NCI-H128 (cell line): ENCODE data around the gene ZNF76.

ENCODE experiments used
- DNase-seq: peaks from one replicate; lab custom pipeline; 2025; ENCODE audit not compliant: unreplicated experiment; lab: John Stamatoyannopoulos, UW

The ZNF76 gene

DNA sequence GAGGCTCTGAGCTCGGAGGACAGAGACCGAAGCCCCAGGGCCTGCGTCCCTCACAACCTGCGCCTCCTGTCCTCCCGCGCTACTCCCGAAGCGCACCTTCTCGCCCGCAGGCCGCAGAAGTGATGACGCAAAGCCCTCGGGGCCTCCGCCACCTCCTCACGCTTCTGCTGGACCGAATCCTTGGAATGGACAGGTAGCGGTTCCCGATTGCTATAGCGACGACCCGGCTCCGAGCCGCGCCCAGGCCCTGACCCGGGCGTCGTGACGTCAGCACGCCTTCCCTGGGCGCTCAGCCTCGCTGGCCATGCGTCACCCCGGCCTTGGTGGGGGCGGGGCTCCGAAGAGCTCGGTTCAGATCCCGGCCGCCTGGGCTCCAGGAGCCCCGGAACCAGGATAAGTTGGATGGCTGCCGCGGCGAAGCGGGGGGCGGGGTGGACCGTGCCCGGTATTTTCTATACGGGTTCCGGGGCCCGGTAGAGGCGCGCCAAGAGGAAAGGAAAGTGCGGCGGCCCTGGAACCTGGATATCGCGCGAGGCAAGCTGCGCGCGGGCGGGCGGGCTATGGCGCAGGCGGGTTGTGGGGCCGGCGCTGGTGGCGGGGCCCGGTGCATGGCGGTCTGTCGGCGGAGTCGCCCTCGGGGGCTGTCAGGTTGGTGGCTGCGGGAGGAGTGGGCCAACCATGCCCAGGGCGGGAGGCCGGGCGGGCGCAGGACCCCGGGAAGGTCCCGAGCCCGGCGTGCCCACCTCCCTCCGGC lies at the start of gene ZNF76:
Gene ZNF76, plus strand, starts transcription at position 542 of the 754 bp plus-strand sequence. CDS start 21,417 bp downstream, outside the sequence.
- peak; percentile 90 for DNase-seq

DNA sequence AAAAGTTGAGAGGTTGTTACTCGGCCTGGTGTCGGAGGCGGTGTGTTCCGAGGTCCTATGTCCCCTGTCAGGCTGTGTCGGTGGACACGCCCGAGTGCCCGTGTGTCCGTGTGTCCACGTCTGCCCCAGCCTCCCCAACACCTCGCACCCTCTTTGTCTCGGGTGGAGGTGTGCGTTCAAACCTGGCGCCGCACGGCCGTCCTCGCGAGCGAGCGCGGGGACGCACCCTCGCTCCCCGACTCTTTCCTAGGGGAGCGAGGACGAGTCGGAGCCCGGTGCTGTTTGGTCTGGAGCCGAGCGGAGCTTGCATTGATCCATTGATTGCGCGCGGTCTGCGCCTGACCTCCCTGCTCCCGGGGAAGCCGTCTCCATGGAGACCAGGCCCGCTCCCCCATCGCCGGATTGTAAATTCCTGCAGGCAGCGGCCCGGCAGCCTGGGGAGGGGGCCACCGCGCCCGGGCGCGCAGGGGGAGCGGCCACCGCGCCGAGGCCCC lies 46.2 kb upstream of the ZNF76 start:
- no peak for DNase-seq

DNA sequence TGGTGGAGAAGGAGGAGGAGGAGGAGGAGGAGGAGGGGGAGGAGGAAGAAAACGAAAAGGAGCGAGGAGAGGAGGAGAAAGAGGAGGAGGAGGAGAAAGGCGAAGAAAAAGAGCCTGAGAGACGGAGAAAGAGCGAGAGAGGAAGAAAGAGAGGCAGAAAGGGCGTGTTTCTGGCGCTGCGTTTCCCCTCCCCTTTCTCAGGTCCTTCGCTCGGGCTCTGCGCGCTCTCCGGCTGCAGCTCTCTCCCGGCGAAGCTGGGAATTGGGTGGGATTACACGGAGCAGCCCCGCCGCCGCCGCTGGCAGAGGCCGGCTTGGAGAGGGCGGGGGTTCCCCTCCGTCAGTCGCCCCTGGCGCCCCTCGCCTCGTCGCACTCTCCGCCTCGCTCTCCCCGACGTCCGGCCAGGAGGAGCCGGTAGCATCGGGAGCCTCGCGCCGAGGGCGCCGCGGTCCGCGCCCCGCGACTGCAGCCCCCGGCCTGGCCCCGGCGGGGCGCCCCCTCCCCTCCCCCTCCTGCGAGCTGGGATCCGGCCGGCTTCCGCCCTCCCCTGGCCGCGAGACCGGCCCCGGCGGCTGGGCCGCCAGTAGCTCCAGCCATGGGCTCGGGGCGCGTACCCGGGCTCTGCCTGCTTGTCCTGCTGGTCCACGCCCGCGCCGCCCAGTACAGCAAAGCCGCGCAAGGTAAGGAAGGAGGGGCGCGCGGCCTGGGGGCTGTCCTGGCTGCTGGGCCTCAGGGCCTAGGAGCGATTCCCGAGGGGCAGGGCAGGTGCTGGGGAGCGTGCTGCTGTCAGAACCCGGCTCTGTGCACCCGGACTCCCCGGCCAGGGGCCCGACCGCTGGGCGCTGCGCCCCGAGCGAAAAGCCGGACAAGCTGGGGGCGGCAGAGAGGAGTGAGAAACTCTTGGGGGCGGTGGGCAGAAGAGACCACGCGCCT lies 45.4 kb upstream of the ZNF76 start, which contains the start of gene SCUBE3:
Gene SCUBE3, plus strand, starts transcription at position 133 of the 933 bp plus-strand sequence. Its CDS starts 463 bp downstream, at position 596.
- DNase-seq: no peak

DNA sequence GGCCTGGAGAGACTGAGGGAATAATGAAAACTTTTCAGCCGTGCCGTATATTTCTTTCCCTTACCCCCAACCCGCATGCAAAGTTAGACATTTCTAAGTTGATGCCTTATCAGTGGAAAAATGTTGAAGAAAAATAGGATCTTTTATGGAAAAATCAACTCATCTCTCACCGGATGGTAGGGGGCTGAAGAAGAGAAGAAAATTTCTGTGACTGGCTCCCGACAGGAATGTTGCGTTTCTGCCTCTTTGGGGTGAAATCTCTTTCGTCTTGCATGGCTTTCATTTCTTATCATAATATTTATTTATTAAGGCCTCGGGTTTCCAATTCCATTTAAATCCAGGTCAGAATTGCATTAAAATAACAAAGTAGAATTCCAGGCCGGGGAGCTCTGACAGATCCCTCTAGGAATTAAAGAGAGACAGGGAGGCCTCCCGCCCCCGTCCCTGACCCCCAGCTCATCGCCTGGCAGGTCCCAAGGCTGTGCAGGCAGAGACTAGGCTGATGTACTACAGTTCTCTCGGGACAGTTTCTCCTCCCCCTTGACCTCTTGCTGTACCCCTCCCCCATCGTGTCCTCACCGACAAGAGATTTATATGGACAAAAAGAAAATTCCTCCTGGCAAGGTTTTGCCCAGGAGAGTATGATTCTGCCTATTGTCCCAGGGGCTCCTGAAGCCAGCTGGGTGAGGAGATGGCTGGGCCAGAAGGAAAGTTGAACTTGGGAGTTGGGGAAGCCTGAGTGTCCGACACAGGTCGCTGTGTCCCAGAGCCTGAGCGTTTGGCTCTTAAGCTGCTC lies 44.5 kb upstream of the ZNF76 start:
- DNase-seq: no peak

DNA sequence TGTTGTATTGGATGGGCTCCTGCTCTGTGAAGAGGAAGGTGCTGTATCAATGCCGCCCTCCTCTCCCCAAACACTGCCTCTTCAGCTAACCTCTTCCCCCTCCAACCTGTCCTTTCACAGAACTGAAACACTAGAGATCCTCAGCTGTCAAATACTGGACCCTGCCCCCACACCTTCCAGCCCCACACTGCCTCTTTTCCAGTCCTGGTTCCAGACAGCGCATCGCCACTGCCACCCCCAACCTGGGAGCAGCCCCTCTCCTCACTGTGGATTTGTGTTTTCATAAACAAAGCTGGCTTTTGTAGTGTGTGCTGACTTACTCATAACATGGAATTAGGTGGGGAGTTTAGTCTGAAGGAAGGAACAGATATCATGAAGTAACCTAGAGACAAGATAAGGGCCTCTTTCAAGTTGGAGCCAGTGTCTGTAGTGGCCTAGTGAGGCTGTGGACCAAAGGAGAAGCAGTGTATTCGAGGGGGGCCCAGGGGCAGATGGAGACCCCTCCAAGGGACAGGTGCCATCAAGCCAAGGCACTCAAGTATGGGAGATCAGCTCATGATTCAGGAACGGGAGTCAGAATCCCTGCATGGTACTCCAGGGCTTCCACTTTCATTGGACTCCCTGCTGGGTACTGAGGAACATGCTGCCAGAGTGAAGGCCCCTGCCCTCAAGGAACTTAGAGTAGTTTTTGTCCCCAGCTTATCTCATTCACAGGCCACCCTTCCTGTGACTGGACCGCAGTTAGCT lies 43.7 kb upstream of the ZNF76 start:
- no peak for DNase-seq

DNA sequence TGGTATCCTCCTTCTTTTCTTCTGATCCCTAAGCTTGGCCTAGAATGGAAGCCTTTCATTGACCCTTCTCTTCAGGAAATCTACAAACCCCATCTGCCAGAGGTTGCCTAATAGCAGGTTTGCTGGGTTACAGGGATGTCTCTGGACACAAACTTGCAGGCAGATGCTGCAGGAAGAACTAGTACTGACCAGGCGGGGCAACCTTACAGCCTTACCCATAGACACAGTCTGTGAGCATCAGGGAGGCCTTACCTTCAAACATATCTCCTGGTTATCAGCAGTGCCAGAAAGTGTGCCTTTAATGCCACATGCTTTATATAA lies 43.2 kb upstream of the ZNF76 start:
- no peak for DNase-seq

DNA sequence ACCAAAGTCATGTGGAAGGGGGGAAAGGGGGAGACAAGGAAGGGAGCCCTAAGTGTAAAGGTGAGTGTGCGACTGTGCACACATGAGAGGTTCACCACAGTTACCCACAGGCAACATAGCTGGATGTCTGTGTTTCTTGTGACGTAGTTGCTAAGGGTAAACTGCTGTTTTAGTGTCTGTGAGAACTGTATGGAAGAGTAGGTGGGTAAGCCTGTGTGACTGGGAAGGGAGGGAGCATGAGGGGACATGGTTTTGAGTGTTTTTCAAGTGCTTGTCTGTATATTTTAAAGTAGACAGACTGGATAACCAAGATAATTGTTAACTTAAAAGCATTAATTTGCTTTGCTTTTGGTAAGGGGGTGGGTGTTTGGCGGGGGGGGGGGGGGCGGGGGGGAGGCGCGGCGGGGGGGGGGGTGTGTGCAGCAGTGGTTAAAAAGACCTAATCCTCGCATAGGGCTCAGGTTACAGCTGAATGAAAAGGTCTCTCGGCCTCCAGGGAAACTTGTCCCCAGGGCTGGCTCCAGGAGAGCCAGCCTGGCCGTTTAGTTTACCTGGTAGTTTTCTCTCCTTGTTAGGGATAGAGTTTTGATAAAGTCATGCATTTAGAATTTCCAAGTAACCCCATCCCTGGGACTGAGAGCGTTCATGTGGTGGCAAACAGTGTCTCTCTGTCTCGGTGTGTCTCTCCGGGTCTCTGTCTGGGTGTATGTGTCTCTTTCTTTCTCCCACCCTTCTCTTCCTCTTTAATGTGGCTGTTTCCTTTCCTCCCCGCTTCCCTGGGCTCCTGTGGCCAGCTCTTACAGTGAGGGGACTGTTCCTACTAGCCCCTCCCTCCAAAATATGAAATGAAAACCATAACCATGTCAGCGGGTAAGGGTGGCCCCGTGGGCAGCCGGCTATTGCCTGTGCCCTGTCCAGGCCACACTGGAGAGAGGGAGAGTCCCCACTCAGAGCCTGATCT lies 42.4 kb upstream of the ZNF76 start:
- DNase-seq: no peak

DNA sequence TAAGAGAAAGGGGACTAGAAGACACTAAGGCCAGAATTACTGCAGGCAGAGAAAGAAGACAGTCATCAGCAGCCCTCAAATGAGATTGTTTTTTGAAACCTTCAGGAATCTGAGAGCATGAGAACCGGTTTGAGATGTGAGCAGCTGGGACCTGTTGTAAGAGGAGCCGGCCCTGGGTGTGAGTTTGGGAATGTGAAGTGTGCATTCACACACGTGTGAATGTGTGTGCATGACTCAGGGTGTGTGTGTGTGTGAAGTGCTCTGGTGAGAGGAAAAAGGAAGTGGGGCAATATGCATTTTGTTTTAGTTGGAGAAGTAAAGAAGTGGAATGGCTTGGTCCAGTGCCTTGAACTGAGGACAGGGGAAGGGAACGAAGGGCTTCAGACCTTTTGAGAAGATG lies 41.5 kb upstream of the ZNF76 start:
- no peak for DNase-seq

DNA sequence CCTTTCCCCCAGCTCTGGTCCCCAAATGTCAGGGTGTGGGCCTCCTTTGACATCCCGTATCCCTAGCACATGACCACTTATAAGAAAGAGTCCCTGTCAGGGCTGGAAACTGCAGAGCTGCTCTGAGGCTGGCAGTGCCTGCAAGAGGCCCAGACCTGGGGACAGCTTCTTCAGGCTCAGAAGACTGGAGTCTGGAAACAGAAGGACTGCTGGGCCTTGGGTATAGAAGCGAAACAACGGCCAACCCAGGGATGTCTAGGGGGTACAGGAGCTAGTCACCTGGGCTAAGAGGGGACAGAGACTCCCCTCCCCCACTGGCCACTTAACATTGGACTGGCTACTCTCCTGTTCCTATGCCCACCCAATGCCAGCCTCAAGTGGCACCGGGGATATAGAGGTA lies 41.1 kb upstream of the ZNF76 start:
- no peak for DNase-seq

DNA sequence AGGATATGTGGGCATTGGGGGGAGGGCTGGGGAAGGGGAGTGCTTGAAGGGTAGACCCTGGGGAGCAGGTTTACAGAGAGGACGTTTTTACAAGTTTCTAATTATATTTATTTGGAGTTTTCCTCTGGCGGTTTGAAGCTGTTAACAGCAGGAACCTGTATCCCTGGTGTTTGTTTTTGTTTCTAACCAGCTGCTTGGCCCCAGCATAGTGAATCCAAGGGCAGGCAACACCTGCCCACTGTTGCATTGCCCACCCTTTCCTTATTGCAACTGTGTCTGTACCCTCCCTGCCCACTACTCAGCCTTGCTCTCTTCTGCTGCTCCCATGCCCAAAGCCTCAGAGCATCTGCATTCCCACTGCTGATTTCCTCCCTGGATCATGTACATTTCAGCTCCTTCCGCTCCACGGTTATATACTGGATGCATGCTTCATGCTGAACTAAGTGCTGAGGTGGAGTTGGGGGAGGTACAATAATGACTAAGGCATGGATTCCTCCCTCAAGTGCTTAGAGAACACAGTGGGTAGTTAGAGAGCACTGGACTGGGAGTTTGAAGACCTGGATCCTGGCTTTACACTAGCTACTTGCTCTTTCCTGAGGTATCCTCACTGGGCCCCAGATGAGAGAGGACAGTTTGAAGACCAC lies 39.7 kb upstream of the ZNF76 start:
- no peak for DNase-seq

DNA sequence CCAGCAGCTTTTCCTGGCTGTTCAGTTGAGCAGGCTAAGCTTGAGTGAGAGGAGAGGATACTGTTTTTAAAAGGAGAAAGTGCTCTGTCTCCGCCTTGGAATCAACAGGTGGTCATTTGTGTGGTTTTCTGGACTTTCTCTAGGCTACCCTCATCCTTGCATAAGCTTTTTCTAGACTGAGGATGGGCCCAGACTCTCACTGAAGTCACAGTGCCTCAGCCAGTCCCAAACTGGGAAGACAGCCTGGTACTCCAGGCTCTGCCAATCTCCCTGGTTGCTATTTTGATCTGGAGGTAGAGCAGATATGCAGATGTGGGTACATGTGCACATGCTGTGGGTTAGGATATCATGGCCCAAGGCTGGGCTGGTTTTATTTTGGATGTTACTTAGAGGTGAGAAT lies 38.8 kb upstream of the ZNF76 start:
- no peak for DNase-seq

DNA sequence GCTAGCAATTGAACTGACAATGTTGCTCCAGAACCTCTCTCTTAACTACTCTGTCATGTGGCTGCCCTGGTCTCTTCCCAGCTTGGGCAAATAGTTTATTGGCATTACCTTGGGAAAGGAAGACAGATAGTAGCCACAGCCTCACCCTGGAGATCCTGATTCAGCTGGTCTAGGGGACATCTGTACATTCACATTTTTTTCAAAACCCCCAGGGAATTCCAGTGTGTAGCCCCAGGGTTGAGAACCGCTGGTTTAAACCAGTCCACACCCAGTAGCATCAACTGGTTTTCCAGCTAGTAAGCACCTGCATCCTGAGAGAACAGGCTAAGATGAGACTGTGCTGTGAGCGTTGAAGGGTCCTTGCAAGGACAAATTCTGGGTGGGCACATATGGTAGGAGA lies 36.1 kb upstream of the ZNF76 start:
- DNase-seq: no peak

DNA sequence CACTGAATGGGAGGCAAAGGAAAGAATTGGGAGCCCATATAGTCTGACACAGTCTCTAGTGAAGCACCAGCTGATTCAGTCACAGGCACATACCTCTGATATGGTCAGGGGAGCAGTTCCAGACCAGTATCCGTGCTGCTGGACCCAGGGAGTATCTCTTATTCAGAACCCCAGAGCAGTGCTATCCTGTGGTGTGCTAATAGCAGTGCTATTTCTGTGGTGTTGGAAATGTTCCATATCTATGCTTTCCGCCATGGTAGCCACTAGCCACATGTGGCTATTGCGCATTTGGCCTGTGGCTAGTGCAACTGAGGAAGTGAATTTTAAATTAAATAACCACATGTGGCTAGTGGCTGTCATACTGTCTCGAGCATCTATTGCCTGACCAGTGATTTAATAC lies 34.8 kb upstream of the ZNF76 start:
- DNase-seq: no peak

DNA sequence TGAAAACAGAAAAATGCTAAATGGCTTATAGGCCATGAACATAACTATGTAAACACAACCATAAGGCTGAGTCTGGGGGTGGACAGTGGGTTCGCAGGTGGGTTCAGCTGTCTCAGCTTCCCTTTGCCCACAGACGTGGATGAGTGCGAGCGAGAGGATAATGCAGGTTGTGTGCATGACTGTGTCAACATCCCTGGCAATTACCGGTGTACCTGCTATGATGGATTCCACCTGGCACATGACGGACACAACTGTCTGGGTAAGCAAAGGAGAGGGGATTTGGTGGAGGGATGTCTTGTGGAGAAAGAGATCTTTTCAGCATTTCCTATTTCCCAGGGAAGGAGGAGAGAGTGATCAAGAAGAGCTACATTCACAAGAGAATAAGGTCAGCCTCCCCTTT lies 31.1 kb upstream of the ZNF76 start:
- DNase-seq: no peak

DNA sequence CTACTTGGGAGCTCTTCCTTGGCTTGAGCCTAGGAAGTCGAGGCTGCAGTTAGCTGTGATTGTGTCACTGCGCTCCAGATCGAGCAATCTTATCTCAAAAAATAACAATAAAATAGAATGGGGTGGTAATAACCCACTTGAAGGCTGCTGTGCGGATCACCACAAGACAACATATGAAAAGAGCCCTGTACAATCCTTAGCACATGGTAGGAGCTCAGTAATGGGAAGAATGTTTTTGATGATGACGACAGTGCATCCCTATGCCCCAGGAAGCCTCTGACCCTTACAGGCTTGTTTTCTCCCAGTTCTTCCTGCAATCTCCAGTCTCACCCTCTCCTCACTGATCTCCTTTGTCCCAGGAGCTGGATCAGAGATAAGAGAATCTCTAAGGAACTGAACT lies 30.2 kb upstream of the ZNF76 start:
- no peak for DNase-seq

DNA sequence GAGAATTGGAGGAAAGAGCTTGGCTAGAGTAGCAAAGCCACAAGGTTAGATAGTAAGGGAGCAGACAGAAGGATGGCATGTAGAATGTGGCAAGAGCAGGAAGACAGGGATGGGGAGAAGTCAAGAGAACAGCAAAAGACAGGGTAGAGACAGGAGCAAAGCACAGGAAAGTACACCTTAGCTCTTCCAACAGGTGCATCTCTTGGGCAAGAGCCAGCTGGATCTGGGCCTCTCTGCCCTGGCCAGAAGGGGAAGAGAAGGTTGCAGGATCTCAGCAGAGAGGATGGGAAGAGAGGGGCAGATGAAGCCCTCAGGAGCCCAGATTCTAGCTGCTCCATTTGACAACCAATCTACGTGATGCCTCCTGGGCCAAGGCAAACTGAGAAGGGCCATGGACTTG lies 29.0 kb upstream of the ZNF76 start:
- no peak for DNase-seq

DNA sequence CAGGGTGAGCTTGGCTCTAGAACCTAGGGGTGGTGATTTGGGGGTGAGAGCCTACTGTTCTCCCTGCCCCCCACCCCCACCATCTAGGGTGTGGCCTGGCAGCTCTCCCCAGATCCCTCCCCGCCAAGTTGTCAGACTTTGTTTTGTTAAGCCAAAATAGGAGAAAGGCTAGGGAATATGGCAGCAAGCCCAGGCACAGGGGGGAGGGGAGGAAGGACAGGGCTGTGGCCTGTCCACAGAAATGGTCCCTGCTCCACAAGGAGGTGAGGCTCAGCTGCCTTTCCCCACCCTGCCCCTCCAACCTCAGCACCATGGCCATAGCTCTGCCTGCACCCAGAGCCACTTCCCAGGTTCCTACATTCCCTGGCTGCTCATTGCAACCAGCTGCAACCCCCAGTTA lies 28.6 kb upstream of the ZNF76 start:
- no peak for DNase-seq

DNA sequence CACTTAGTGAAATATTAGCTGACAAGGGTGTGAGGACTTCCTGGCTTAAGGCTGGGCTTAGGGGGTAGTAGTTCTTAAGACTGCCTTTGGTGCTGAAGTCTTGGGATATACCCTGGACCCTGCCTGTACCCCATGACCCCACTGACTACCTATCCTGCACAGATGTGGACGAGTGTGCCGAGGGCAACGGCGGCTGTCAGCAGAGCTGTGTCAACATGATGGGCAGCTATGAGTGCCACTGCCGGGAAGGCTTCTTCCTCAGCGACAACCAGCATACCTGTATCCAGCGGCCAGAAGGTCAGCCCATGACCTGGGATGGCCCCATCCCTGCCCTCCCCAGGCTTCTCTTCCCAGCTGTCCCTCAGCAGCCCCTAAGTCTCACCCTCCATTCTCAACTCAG lies 28.0 kb upstream of the ZNF76 start:
- no peak for DNase-seq

DNA sequence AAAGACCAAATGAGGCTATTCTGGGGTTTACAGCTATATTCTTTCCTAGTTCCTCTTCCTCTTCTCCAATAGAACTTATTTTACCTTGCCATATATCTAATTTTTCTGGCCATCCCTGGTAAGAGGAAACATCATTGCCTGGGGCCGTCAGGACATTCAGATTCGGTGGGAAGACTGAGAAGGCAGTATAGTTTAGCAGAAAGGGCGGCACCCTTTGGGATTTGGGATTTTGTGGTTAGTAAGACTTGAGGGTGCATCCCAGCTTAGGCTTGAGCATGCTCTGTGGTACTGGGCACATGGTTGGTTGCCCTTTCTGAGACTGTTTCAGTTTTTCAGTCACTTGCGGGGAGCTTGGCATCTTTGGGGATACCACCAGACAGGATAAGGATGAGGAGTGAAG lies 24.6 kb upstream of the ZNF76 start:
- no peak for DNase-seq
